NCI-H526 (cell line): Measurements from ENCODE around the gene ABCC4.

Experiments
- DNase-seq, 2 experiments: peaks; one replicate each; lab custom pipeline; 2025; lab: John Stamatoyannopoulos, UW

The ABCC4 gene

DNA sequence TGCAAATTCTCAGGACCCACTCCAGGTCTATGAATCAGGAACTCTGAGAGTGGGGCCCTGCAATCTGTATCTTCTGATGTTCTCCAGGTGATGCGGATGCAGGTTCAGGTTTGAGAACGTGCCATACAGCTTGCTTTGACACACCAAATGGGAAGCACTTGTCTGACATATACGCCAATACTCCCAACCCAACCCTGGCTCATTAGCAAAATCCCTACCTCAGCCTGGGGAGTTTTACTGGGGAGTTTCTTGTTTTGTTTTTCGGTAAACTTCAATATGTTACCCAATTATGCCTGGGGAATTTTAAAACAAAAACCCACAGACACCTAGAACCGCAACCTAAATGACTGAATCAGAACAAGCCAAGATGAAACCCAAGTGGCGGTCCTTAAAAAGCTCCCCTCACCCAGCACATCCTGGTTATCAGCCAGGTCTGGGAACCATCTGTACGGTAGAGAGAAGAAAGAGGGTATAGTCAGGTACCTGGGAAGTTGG is 41.2 kb downstream of the ABCC4 start:
- no peak for DNase-seq

- no peak for DNase-seq
These were observed 42.5 kb downstream of the ABCC4 start for GRCh38 chr13:95258619-95259194.

DNA sequence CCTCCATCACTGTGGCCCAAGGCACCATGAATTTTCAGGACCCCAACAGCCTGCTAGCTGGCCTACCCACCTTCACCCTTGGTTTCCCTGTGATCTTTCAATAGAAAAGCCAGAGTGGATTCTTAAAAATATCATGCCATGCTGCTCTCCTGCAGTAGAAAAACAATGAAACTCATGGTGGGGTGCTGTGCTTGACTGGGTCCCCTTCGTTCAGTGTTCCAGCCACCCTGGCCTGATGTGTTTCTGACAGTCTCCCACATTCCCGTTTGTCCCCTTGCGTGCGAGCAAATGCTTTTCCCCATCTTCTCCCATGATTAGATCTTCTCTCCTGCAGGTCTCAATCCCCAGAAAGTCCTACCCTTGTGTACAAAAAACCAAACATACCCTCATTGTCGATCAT is 43.2 kb downstream of the ABCC4 start:
- no peak for DNase-seq

DNA sequence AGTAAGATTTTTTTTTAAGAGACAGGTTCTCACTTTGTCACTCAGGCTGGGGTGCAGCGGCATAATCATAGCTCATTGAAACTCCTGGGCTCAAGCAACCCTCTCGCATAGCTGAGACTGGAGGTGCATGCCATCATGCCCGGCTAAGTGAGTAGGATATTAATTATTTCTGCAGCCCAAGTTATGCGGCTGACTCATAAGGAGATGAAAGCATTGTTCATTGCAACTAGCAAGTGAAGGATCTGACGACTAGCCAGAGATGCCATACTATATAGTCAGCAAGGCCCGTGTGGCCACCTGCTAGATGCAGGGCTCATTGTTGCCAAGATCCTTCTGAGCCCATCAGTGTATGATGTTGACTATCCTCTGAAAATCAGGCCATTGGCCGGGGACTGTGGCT is 45.2 kb downstream of the ABCC4 start:
- no peak for DNase-seq

DNA sequence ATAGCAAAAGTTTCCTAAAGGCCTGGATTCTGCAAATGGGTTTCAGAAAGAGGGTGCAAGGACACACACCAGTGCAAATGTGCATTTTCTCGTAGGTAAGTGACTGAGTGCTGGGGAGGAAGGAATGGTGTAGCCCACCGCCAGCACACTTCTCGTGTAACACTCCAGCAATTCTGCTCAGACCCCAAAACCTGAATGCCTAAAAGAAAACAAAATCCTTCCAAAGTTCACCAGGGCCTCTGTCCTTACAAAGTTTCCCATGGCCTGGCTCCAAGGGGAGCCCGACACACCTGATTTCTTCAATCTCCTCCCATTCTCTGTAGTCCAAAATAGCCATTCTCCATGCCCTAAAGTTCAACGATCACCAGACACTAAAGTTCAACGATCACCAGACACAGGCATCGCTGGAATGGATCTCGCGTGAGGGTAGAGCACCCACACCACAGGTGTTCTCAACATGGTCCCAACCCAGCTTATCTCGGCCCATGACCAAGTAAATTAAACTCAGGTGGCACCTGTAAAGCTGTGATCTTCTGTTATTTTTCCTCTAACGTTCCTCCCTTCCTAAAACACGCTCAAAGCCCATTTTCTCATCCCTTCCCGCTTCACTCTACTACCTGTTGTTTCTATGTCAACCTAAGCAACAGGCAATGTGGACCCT is 46.0 kb downstream of the ABCC4 start:
- DNase-seq, result no peak

GRCh38 chr13:95254339-95254738 is 46.9 kb downstream of the ABCC4 start:
- DNase-seq, result no peak

- DNase-seq, result no peak
These were observed 48.2 kb downstream of the ABCC4 start for GRCh38 chr13:95253033-95253432.

GRCh38 chr13:95251641-95252040 is 49.6 kb downstream of the ABCC4 start:
- DNase-seq, result no peak

DNA sequence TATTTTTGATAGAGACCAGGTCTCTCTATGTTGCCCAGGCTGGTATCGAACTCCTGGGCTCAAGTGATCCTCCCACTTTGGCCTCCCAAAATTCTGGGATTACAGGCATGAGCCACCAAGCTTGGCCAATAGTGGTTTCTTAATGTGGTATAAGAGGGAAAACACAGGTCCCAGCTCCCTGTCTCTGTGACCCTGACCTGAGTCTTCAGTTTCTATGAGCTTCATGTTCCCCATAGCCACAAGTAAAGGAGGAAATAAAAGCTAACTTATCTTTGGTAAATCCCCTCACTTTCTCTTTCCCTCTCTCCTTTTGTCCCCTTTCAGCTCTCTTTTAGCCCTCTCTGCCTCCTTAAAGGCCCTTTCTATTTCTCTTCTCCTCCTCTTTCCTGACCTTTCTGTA is 50.3 kb downstream of the ABCC4 start:
- no peak for DNase-seq

GRCh38 chr13:95248953-95249352 is 52.3 kb downstream of the ABCC4 start:
- DNase-seq, result no peak

- no peak for DNase-seq
These were observed 53.4 kb downstream of the ABCC4 start for GRCh38 chr13:95247852-95248251.

- no peak for DNase-seq
These were observed 54.1 kb downstream of the ABCC4 start for GRCh38 chr13:95247171-95247570.

DNA sequence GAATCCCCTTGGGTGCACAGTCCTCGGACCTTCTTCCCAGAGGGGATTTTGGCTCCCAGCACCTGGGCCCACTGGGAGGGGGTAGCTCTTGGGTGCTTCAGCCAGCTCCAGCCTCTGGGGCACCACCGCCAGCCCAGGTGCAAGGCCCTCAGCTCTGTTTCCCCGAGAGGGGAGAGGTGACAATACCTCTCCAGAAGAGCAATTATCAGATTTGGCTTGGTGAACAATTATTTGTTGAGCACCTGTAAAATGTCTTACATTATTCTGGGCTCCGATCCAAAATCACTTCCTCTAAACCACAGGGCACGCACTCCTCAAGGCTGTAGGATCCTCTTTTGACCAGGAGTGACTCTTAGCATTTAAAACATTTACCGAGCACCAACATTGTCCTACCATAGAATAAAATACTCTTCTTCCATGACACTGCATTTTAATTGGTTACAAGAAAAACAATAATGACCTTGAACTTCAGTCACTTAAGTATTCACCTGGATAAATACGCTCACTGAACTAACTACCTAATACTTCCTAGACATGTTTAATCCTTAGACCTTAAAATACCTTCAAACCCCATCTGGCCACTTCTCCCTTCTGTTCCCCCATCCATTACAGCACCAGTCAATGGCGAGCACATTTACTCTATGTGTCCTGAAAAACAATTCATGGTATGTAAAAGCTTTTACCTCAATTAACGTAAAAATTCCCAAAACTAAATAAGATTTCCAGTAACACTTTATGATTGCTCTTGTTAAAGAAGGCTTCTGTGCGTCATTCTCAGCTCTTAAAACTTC is 54.8 kb downstream of the ABCC4 start:
- no peak for DNase-seq

DNA sequence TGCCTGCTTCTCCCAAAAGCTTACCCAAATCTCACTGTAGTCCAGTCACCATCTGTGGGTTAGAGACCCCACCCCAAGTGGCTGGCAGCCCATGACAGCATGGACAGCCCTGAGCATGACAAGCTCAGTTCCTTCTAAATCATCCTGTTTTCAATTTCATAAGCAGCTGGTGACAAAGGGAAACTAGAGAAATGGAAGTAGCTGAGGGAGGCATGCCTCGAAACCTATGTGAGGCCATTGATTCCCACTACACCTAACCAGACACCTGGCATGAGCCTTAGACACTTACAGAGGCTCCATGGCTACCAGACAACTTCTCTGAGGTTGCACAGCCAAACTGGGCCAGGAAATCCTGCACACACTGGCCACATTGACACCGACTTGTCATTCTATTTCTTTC is 56.2 kb downstream of the ABCC4 start:
- no peak for DNase-seq

GRCh38 chr13:95243207-95243606 is 58.0 kb downstream of the ABCC4 start:
- no peak for DNase-seq

DNA sequence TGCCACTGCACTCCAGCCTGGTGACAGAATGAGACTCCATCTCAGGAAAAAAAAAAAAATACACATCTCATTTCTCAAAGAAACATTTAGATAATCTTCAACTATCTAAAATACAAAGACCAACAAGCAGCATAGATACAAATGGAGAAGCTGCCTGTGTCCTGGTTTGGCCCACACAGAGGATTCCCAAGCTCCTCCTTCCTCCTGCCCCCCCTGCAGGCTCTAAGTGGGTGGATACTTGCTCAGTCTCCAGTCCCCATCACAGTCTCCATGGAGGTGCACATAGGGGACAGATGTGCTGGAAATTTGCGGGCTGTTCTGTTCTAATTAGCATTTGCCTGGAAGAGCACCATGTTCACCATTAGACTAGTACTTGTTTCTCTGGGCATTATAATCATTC is 59.9 kb downstream of the ABCC4 start:
- DNase-seq, result no peak

- DNase-seq, result no peak
These were observed 62.0 kb downstream of the ABCC4 start for GRCh38 chr13:95239283-95239682.

DNA sequence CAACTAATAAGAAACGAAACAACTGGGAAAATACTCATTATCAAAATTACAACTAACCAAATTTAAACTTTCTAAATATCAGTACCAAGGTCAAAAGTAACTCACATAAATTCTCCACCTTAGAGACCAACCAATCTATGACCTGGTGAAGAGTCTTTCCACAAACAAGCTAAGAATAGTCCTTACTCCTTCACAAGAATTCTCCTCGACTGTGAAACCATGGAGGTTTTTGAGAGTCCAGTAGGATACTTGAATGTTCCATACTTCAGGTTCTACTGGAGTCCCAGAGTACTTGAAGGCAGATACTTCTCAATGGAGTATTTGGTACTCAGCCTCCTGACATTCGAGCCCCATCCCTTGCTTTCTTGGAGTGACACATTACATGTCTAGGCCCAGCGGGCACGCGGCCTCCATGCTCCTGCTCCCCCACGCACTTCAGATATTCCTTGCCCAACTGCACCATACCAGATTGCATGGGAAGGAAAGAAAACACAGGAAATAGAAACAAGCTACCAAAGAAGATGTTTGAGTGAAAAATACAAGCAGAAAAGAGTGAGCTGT is 63.9 kb downstream of the ABCC4 start:
- no peak for DNase-seq

GRCh38 chr13:95236774-95237173 is 64.5 kb downstream of the ABCC4 start:
- no peak for DNase-seq

- no peak for DNase-seq
These were observed 65.3 kb downstream of the ABCC4 start for GRCh38 chr13:95235974-95236373.

DNA sequence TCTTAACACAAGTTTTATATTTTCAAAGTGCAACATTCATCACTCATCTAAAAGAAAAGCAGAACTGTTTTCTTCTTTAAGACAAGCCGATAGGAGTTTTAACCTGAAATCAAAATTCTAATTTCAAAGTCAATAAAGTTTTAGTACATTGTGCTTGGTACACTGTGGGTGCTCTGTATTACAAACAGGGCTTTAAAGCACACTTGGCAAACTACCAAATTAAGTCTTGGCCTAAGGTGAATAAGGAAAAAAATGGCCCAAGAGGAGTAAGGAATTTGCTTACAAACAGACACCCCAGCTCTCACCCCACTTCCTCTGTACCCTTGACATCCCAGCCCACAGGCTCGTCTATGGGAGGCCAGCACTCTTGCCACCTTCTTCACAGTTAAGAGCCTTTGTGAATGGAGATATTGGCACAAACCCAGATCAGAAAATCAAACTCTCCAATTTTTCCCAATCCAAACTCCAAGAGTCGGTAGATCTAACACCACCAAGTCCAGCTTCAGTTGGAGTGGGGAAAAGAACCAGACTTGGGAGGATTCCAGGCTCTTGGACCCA is 66.0 kb downstream of the ABCC4 start:
- no peak for DNase-seq

GRCh38 chr13:95234242-95234641 is 67.0 kb downstream of the ABCC4 start:
- DNase-seq, result peak; percentile 34 to 55
